OCI-LY1 (cell line): ENCODE results near the gene STX18.

Experiments
- H2AFZ ChIP-seq: fragments of 200-600 bp; sonication (generic), shearing (Covaris generic); 2 replicates; pipeline ENCODE4 v1.6.0; 2014; ENCODE audit warnings: antibody characterized with exemption, mild to moderate bottlenecking, low read length
- H3F3A ChIP-seq: fragments of 200-600 bp; sonication (generic), shearing (Covaris generic); 2 replicates; pipeline ENCODE4 v1.6.0; 2014; ENCODE audit warnings: mild to moderate bottlenecking, antibody characterized with exemption, low read length, moderate library complexity; ENCODE audit not compliant: insufficient read depth
- H3K27ac ChIP-seq: fragments of 200-600 bp; sonication (generic); 2 replicates; pipeline ENCODE4 v1.5.1; 2014; ENCODE audit warnings: low read length, mixed run types, mild to moderate bottlenecking, low read depth; ENCODE audit not compliant: poor library complexity, severe bottlenecking
- H3K27me3 ChIP-seq: fragments of 200-600 bp; sonication (generic); 2 replicates; pipeline ENCODE4 v1.6.0; 2014; ENCODE audit warnings: antibody characterized with exemption, mild to moderate bottlenecking, low read length, moderate library complexity; ENCODE audit not compliant: insufficient read depth
- H3K36me3 ChIP-seq: fragments of 200-600 bp; sonication (generic); 2 replicates; pipeline ENCODE4 v1.6.1; 2014; ENCODE audit warnings: mild to moderate bottlenecking, antibody characterized with exemption, low read length, moderate library complexity, mixed read lengths; ENCODE audit not compliant: insufficient read depth
- H3K4me1 ChIP-seq: fragments of 200-600 bp; sonication (generic); 2 replicates; pipeline ENCODE4 v1.5.1; 2014; ENCODE audit warnings: mild to moderate bottlenecking, low read length, moderate library complexity; ENCODE audit not compliant: insufficient read depth, severe bottlenecking
- H3K4me2 ChIP-seq: fragments of 200-600 bp; sonication (generic), shearing (Covaris generic); 2 replicates; pipeline ENCODE4 v1.6.1; 2014; ENCODE audit warnings: low read length
- H3K4me3 ChIP-seq: fragments of 200-600 bp; sonication (generic); 2 replicates; pipeline ENCODE4 v1.5.1; 2014; ENCODE audit warnings: low read length, low read depth, mild to moderate bottlenecking, mixed read lengths; ENCODE audit not compliant: poor library complexity, severe bottlenecking
- H3K79me2 ChIP-seq: fragments of 200-600 bp; shearing (Covaris generic); 2 replicates; pipeline ENCODE4 v1.6.1; 2016; ENCODE audit warnings: mixed run types, low read length, mixed read lengths; ENCODE audit not compliant: insufficient read depth
- H3K9ac ChIP-seq: fragments of 200-600 bp; sonication (generic), shearing (Covaris generic); 2 replicates; pipeline ENCODE4 v1.6.1; 2014; ENCODE audit warnings: mild to moderate bottlenecking, low read length, mixed read lengths
- H3K9me2 ChIP-seq: fragments of 200-600 bp; sonication (generic), shearing (Covaris generic); 2 replicates; pipeline ENCODE4 v1.6.1; 2014; ENCODE audit warnings: low read depth, mild to moderate bottlenecking, low read length, mixed read lengths
- H3K9me3 ChIP-seq: fragments of 200-600 bp; shearing (Covaris generic); 2 replicates; pipeline ENCODE4 v1.6.1; 2014; ENCODE audit warnings: low read length, mixed read lengths
- H4K20me1 ChIP-seq: fragments of 200-600 bp; sonication (generic), shearing (Covaris generic); 2 replicates; pipeline ENCODE4 v1.6.0; 2016; ENCODE audit warnings: mild to moderate bottlenecking, low read length; ENCODE audit not compliant: insufficient read depth
- CTCF ChIP-seq: fragments of 200-600 bp; sonication (generic), shearing (Covaris generic); IDR thresholded peaks from 2 replicates; pipeline ENCODE4 v1.5.1; 2017; ENCODE audit warnings: mild to moderate bottlenecking, antibody characterized with exemption, low read length, moderate library complexity, mixed read lengths
- EZH2 ChIP-seq: fragments of 200-600 bp; sonication (generic), shearing (Covaris generic); IDR thresholded peaks from 2 replicates; pipeline ENCODE4 v1.8.0; 2017; ENCODE audit warnings: borderline replicate concordance, mixed run types, mild to moderate bottlenecking, antibody characterized with exemption, low read length, moderate library complexity, mixed read lengths

The STX18 gene

GRCh38 chr4:4502694-4503311, 39.0 kb downstream of the STX18 start:
- TF ChIP-seq EZH2: no peak
- no peak for TF ChIP-seq CTCF

GRCh38 chr4:4501679-4502078, 40.2 kb downstream of the STX18 start:
- Histone ChIP-seq H3K36me3 (no peaks in the 10 kb centered on the region), H3K9me3 (no peaks in the 10 kb centered on the region), H4K20me1 (no peaks in the 10 kb centered on the region), H3K4me3 (no peak overlapping the region), H3K27ac (no peak overlapping the region), H3F3A (no peaks in the 10 kb centered on the region), H3K27me3 (no peaks in the 10 kb centered on the region), H3K4me1 (peaks cover 13% of the 10 kb centered on the region), H3K79me2 (no peaks in the 10 kb centered on the region), H3K4me2 (no peak overlapping the region), H2AFZ (no peak overlapping the region), H3K9ac (no peak overlapping the region), H3K9me2 (no peaks in the 10 kb centered on the region)
- TF ChIP-seq CTCF: no peak
- TF ChIP-seq EZH2: no peak

More at GRCh38 chr4:4502694-4503311, 39.0 kb downstream of the STX18 start:
- no peak overlapping the region for H2AFZ ChIP-seq
- H4K20me1 ChIP-seq: no peaks in the 10 kb centered on the region
- no peaks in the 10 kb centered on the region for H3K36me3 ChIP-seq
- H3K9me3 ChIP-seq: no peaks in the 10 kb centered on the region
- no peak overlapping the region for H3K27ac ChIP-seq
- H3K4me2 ChIP-seq: peak overlapping the region; percentile 60
- H3F3A ChIP-seq: no peaks in the 10 kb centered on the region
- no peak overlapping the region for H3K9ac ChIP-seq
- no peaks in the 10 kb centered on the region for H3K79me2 ChIP-seq
- no peaks in the 10 kb centered on the region for H3K9me2 ChIP-seq
- no peaks in the 10 kb centered on the region for H3K27me3 ChIP-seq
- peaks cover 13% of the 10 kb centered on the region for H3K4me1 ChIP-seq
- H3K4me3 ChIP-seq: peak overlapping the region; percentile 34

GRCh38 chr4:4499438-4500123, 42.3 kb downstream of the STX18 start:
- H3K4me2 ChIP-seq: no peak overlapping the region
- H3K9me3 ChIP-seq: no peaks in the 10 kb centered on the region
- TF ChIP-seq CTCF (no peak), EZH2 (no peak)
- no peak overlapping the region for H3K4me3 ChIP-seq
- no peak overlapping the region for H3K9ac ChIP-seq
- no peak overlapping the region for H3K27ac ChIP-seq
- no peaks in the 10 kb centered on the region for H3K36me3 ChIP-seq
- no peaks in the 10 kb centered on the region for H3K79me2 ChIP-seq
- no peaks in the 10 kb centered on the region for H3K27me3 ChIP-seq
- no peak overlapping the region for H2AFZ ChIP-seq
- H4K20me1 ChIP-seq: no peaks in the 10 kb centered on the region
- H3K9me2 ChIP-seq: no peaks in the 10 kb centered on the region
- H3K4me1 ChIP-seq: peaks cover 13% of the 10 kb centered on the region
- H3F3A ChIP-seq: no peaks in the 10 kb centered on the region
